Measurements from ENCODE around the gene SCD. TPM values are rescaled to one million over a fixed set of nuclear protein-coding genes. Genes with fewer than 3 reads are reported as not detected.

SCD gene
- total RNA-seq, result 100 to 1,000 TPM; 245 to 247 TPM

GRCh38 chr10:100346765-100347567 lies at the start of gene SCD:
SCD (plus strand) TSS chr10:100347233; CDS start chr10:100347505, 272 bp downstream.

GRCh38 chr10:100330079-100330478 lies 17.0 kb upstream of the SCD start, which contains the start of gene PKD2L1:
PKD2L1 (minus strand) TSS chr10:100330228; CDS start chr10:100330103, 125 bp downstream.

Other genes starting within 250 kb of the SCD start
- 10 to 100 TPM; 13.6 to 13.9 TPM for gene ERLIN1, start 161.2 kb upstream of the SCD start, total RNA-seq
- 10 to 100 TPM; 20.6 to 21.1 TPM for gene CHUK, start 117.6 kb upstream of the SCD start, total RNA-seq
- gene CWF19L1, start 79.6 kb upstream of the SCD start, total RNA-seq, result 10 to 100 TPM; 32.5 to 33.2 TPM
- 10 to 100 TPM; 41.2 to 45.0 TPM for gene BLOC1S2, start 60.6 kb upstream of the SCD start, total RNA-seq
- gene PKD2L1, start 17.0 kb upstream of the SCD start, total RNA-seq, result under 1 TPM in 1 of 2 experiments, not detected in 1; 0.23 TPM
- gene WNT8B, start 115.8 kb downstream of the SCD start, total RNA-seq, result under 1 TPM; 0.24 to 0.38 TPM
- gene SEC31B, start 172.6 kb downstream of the SCD start, total RNA-seq, result 100 to 1,000 TPM; 272 to 296 TPM
- 100 to 1,000 TPM; 254 to 263 TPM for gene NDUFB8, start 182.6 kb downstream of the SCD start, total RNA-seq
- 10 to 100 TPM; 48.6 to 50.3 TPM for gene HIF1AN, start 188.7 kb downstream of the SCD start, total RNA-seq